ENCODE measurements around the gene MARK1. TPM values are rescaled to one million over a fixed set of nuclear protein-coding genes. Genes with fewer than 3 reads are reported as not detected.

The MARK1 gene
- total RNA-seq, 1 donor from 2014 or later = 5.7 TPM

- no peak for ATAC-seq (ENCODE audit: low read depth)
- Mint-ChIP-seq H3K27me3 (peaks cover 5% of the 10 kb centered on the region), H3K27ac (no peak overlapping the region), H3K4me3 (peak overlapping the region; percentile 92), H3K4me1 (peaks cover 26% of the 10 kb centered on the region), H3K36me3 (ENCODE audit: low read depth) (peaks cover 4% of the 10 kb centered on the region), H3K9me3 (no peaks in the 10 kb centered on the region)
- POLR2A ChIA-PET = interaction anchor here (1.6 to 3.0 kb wide), 2 partner anchors 21 to 44 kb away, joined by 4 to 11 read pairs; no protein-coding TSS in a partner anchor
- intact Hi-C loops (cut with micrococcal nuclease) = loop anchor here (1.0 to 5.0 kb wide), 4 partner anchors 22 to 597 kb away; partner anchors contain the start of gene IARS2
- no peak for DNase-seq
- CTCF ChIA-PET = interaction anchor here (0.8 to 6.0 kb wide), 5 partner anchors 10 to 471 kb away, joined by 3 to 39 read pairs (median 3); no protein-coding TSS in a partner anchor
- TF ChIP-seq CTCF (IDR thresholded peaks at IDR 0.05) = no peak
These were observed 161.7 kb downstream of the MARK1 start for GRCh38 chr1:220689666-220690065.

DNA sequence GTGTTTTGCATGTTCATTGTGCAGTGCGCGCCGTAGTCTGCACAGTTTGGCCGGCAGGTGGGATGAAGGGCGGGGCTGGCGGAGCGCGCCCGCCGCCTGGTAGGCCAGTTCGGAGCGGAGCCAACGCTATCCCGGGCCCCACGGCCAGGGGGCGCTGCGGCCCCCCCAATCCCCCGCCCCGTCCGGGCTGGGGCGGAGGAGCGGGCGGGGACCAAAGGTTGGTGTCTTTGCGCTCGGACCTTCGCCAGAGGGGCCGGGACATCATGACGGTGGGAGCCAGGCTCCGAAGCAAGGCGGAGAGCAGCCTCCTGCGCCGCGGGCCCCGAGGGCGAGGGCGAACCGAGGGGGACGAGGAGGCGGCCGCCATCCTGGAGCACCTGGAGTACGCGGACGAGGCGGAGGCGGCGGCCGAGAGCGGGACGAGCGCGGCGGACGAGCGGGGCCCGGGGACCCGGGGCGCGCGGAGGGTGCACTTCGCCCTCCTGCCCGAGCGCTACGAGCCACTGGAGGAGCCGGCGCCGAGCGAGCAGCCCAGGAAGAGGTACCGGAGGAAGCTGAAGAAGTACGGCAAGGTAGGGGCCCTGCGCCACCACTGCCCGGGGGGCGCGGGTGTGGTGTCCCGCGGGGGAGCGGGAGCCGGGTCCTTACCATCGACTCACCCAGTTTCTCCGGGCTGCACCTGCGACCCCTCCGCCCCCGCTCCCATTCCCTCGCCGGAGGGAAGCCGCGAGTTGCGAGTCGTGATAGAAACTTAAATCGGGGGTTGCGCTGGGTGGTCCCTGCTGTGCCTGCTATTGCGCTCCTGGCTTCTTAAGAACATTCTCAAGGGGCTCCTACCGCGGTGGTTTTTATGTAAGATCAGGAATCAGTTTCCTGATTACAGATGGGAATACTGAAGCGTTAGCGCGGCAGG lies 162.5 kb downstream of the MARK1 start, which contains the start of gene C1orf115:
TSS of gene C1orf115 (plus strand) at position 224 of the 913 bp plus-strand sequence. CDS start at position 264, 40 bp downstream.
- Mint-ChIP-seq H3K4me1 (peaks cover 26% of the 10 kb centered on the region), H3K27ac (peak within 1 kb of the TSS; percentile 68), H3K27me3 (peaks cover 5% of the 10 kb centered on the region), H3K36me3 (ENCODE audit: low read depth) (peaks cover 4% of the 10 kb centered on the region), H3K9me3 (no peaks in the 10 kb centered on the region), H3K4me3 (peak within 1 kb of the TSS; percentile 92)
- peak; percentile 98 for ATAC-seq (ENCODE audit: low read depth)
- peak; percentile 90 for TF ChIP-seq CTCF (IDR thresholded peaks at IDR 0.05)
- CTCF ChIA-PET = interaction anchor here (0.9 to 6.0 kb wide), 6 partner anchors 12 to 471 kb away, joined by 3 to 39 read pairs (median 4); no protein-coding TSS in a partner anchor
- POLR2A ChIA-PET = interaction anchor here (1.4 to 3.0 kb wide), 3 partner anchors 15 to 43 kb away, joined by 3 to 11 read pairs (median 4); no protein-coding TSS in a partner anchor
- peak; percentile 86 for DNase-seq
- intact Hi-C loops (cut with micrococcal nuclease) = loop anchor here (1.0 to 5.0 kb wide), 4 partner anchors 21 to 598 kb away; partner anchors contain the start of gene IARS2

DNA sequence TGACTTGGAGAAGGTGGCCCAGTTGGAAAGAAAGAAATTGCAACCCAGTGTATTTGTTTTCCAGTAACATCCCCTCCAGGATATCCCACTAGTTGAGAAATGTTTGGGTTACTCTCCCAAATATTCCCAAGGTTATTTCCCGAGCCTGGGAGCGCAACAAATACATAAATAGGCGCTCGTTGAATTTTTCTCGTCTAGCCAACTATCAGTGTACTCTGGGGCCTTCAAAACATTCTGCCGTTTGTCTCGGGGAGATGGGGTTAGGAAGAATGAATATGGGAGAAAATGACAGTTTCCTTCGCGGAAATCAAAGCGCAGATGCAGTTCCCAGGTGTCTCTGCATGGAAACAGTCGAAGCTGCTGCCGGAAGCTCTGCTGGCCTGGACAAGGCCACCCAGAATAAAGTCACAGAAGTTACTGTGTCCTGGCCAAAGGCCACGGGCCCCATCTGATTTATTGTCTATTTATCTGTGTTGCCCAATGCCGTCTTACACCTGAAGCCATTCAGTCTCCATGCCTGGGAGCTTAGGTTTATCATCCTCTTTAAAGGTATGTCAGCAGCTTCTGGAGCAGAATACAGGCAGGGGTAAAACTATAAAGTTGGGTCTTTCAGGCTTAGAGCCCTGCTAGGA lies 163.2 kb downstream of the MARK1 start:
- H3K9me3 Mint-ChIP-seq = no peaks in the 10 kb centered on the region
- ATAC-seq (ENCODE audit: low read depth) (no peak), DNase-seq (no peak)
- CTCF ChIA-PET = interaction anchor here (0.6 to 6.0 kb wide), 7 partner anchors 11 to 86 kb away, joined by 3 to 39 read pairs (median 4); no protein-coding TSS in a partner anchor
- intact Hi-C loops (cut with micrococcal nuclease) = loop anchor here (5.0 kb wide), 1 partner anchor 599 kb away; the partner anchor contains the start of gene IARS2
- H3K4me3 Mint-ChIP-seq = peak overlapping the region; percentile 92
- H3K27me3 Mint-ChIP-seq = peaks cover 5% of the 10 kb centered on the region
- H3K36me3 Mint-ChIP-seq (ENCODE audit: low read depth) = peaks cover 4% of the 10 kb centered on the region
- no peak for TF ChIP-seq CTCF (IDR thresholded peaks at IDR 0.05)
- no peak overlapping the region for H3K27ac Mint-ChIP-seq
- H3K4me1 Mint-ChIP-seq = peaks cover 26% of the 10 kb centered on the region
- POLR2A ChIA-PET = interaction anchor here (1.0 to 3.0 kb wide), 4 partner anchors 14 to 80 kb away, joined by 3 to 11 read pairs (median 4); no protein-coding TSS in a partner anchor

- H3K9me3 Mint-ChIP-seq = no peaks in the 10 kb centered on the region
- H3K27ac Mint-ChIP-seq = no peak overlapping the region
- peaks cover 26% of the 10 kb centered on the region for H3K4me1 Mint-ChIP-seq
- H3K4me3 Mint-ChIP-seq = no peak overlapping the region
- ATAC-seq (ENCODE audit: low read depth) (no peak), DNase-seq (no peak)
- intact Hi-C loops (cut with micrococcal nuclease) = loop anchor here (5.0 kb wide), 1 partner anchor 600 kb away; the partner anchor contains the start of gene IARS2
- H3K27me3 Mint-ChIP-seq = peaks cover 5% of the 10 kb centered on the region
- no peak for TF ChIP-seq CTCF (IDR thresholded peaks at IDR 0.05)
- POLR2A ChIA-PET = no interaction called here
- peaks cover 4% of the 10 kb centered on the region for H3K36me3 Mint-ChIP-seq (ENCODE audit: low read depth)
- CTCF ChIA-PET = interaction anchor here (1.5 to 6.0 kb wide), 3 partner anchors 41 to 84 kb away, joined by 3 to 39 read pairs (median 9); no protein-coding TSS in a partner anchor
These were observed 164.7 kb downstream of the MARK1 start for GRCh38 chr1:220692436-220693228.
